NCI-H345 (cell line): ENCODE results near the gene BMERB1.
"Not testable (repeated sequence)": the region's sequence is repeated elsewhere in the genome, so short reads cannot be mapped to it uniquely, and the experiment has no call there.

Source experiments
- DNase-seq: peaks from one replicate; lab custom pipeline; 2025; lab: John Stamatoyannopoulos, UW

BMERB1 gene

GRCh38 chr16:15523939-15524338 is 89.6 kb downstream of the BMERB1 start:
- no peak for DNase-seq

- no peak for DNase-seq
Observed at GRCh38 chr16:15524966-15525365, 90.6 kb downstream of the BMERB1 start.

GRCh38 chr16:15526097-15526496 is 91.7 kb downstream of the BMERB1 start:
- DNase-seq: no peak

- no peak for DNase-seq
Observed at GRCh38 chr16:15526731-15527130, 92.3 kb downstream of the BMERB1 start.

GRCh38 chr16:15529673-15530072 is 95.3 kb downstream of the BMERB1 start:
- no peak for DNase-seq

DNA sequence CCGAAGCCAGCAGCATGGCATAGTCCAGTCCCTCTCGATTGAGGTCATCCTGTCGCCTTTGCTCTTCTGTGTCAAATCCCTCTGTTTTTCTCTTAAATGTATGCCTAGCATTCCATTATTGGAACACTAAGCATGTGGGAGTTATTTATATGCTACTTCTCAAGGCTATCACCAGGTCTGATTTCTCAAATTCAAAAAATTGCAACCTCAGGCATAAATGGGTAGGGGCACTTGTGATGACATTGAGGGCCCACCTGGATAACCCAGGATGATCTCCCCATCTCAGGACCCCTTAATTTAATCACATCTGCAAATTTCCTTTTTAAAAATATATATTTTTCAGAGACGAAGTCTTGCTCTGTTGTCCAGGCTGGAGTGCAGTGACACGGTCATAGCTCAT is 95.7 kb downstream of the BMERB1 start:
- no peak for DNase-seq

DNA sequence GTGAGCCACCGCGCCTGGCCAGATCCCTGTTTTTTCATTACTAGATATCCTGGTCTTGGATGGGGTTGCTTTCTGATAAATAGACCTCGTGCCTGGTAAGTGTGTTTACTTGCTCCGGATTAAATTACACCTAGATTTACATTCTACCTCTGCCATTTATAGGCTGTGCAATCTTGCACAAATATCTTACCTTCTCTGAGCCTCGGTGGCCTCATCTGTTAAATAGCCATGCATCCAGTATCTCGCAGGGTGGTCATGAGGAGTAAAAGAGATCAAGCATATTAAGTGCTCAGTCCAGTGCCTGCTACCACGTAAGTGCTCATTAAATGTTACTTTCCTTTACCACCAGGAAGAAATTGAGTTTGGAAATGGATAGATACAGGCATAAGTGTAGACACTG is 98.4 kb downstream of the BMERB1 start:
- DNase-seq: no peak

DNA sequence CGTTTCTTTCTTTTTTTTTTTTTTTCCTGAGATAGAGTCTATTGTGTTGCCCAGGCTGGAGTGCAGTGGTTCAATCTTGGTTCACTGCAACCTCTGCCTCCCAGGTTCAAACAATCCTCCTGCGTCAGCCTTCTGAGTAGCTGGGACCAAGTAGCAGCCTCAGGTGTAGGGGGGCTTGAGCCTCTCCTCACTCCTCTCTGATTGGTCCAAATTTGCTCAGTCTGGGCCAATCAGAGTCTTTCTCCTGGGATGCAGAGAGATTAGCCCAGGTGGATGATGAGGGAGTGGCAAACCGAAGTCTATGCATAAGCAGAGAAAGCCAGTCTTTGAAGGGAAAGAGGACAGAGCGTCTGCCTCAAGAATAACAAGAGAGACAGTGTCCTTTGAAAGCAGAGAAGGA is 99.0 kb downstream of the BMERB1 start:
- no peak for DNase-seq

DNA sequence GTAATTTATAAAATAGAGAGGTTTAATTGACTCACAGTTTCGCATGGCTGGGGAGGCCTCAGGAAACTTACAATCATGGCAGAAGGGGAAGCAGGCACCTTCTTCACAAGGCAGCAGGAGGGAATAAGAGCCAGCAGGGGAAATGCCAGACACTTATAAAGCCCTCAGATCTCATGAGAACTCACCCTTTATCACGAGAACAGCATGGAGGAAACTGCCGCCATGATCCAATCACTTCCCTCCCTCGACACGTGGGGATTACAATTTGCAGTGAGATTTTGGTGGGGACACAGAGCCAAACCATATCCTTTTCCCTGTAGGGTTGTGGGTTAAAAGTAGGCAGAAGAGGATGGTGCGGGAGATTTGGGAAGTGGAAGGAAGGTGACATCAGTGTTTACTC is 101.4 kb downstream of the BMERB1 start:
- no peak for DNase-seq

DNA sequence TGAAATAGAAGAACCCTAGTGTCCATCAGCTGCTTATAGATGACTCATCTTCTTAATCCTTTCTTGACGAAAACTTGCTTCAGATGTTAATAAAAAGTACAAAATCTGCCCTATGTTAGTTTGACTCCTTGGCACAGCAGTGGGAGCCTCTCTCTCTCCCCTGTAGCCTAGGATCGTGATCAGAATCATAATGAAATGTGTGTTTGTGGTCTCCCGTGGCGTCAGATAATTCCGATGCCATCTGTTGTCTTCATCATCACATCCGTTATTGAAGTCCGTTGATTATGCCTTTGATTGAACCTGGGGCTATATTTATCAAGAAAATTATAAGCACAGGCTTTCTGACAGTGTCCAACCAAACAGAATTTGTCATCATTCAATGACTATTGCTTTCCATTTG is 102.5 kb downstream of the BMERB1 start:
- DNase-seq: no peak

DNA sequence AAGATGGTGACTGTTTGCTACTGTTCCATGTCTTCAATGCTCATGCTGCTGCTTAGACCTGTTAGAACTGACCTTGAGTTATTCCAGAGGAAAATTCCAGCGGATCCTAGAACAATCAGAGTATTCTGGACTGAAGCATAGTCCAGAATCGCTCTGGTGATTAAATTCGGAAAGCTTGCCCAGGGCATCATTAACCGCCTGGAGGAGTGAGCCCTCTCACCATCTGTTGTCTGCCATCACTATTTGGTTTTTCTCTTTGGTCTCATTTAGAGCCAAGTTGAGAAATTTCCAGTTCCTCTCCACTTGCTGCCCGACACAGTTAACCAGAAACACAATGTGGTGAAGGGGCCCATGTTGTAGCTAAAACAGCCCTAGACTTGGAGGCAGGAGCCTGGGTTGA is 104.1 kb downstream of the BMERB1 start:
- DNase-seq: no peak

GRCh38 chr16:15539197-15539596 is 104.8 kb downstream of the BMERB1 start:
- no peak for DNase-seq

DNA sequence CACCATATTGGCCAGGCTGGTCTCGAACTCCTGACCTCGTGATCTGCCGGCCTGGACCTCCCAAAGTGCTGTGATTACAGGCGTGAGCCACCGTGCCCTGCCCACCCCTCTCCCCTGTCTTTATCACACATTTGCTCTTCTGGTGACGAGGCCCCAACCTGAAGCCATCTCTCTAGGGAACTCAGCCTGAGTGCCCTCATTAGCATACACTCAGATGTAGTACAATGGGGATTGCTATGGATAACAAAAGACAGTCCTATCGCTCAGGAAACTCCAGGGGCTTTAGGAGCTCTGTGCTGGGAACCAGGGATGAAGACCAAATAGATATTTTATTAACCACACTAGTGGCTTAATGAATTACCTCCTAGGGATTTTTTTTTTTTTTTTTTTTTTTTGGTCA is 107.9 kb downstream of the BMERB1 start:
- peak; percentile 3 for DNase-seq

- no peak for DNase-seq
Observed at GRCh38 chr16:15542734-15543347, 108.5 kb downstream of the BMERB1 start.

- no peak for DNase-seq
Observed at GRCh38 chr16:15544405-15544804, 110.0 kb downstream of the BMERB1 start.

- no peak for DNase-seq
Observed at GRCh38 chr16:15545544-15545943, 111.2 kb downstream of the BMERB1 start.

DNA sequence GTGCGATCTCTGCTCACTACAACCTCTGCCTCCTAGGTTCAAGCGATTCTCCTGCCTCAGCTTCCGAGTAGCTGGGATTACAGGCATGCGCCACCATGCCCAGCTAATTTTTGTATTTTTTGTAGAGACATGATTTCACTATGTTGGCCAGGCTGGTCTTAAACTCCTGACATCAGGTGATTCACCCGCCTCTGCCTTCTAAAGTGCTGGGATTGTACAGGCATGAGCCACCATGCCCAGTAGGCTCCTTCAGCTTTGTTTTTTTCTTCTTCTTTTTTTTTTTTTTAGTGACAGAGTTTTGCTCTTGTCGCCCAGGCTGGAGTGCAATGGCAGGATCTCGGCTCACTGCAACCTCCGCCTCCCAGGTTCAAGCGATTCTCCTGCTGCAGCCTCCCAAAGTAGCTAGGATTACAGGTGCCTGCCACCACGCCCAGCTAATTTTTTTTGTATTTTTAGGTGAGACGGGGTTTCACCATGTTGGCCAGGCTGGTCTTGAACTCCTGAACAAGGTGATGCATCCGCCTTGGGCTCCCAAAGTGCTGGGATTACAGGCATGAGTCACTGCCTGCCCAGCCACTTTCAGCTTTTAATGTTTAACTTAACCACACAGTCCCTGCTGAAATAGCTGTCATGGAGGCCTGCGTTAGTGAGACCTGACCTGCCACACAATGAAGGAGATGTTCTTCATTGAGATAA is 112.8 kb downstream of the BMERB1 start:
- not testable (repeated sequence) for DNase-seq

DNA sequence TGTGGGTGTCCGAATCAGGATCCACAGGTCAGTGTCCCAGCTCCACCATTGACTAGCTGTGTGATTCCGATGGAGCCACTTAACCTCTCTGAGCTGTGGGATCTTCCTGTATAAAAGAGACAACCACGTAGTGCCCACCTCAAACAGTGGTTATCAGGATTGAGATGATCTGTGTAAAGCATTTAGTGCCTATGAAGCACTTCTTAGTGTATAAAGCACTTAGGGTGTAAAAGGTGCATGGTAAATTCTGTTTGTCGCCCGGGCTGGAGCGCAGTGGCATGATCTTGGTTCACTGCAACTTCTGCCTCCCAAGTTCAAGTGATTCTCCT is 113.3 kb downstream of the BMERB1 start:
- DNase-seq: no peak

DNA sequence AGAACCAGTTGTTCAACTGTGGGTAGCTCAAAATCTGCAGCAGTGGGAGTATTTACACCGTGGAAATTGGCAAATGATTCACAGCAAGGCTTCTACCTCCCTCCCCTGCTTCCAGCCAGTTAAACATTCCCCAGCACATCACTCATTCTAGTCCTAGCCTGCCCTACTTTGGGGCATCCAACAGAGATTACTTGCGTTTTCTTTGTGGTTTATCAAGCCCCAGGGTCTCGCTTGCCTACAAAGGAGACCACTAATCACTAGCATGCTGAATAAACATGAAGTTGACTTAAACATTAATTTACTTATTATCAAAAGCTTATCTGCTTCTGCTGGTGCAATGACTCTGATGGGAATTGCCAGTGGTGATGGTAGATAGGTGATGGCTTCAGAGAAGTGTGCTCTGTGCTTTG is 114.1 kb downstream of the BMERB1 start:
- no peak for DNase-seq

DNA sequence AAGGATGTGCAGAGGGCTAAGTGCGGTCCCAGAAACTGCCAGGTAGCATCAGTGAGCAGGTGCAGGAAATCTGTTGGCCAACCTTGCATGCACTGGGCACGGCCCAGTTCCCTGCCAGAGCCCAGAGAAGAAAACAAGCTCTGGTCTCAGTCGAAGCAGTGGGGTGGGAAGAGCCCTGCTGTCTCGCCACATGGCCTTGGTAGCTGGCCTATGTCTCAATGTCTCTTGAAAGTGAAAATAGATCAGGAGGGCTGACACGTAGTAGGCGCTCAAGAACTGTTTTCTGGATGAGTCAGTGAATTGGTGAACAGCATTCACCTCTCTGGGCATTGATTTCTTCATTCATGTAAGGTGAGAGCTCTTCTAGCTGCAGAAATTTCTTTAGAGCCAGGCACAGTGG is 118.1 kb downstream of the BMERB1 start:
- no peak for DNase-seq

- DNase-seq: no peak
Observed at GRCh38 chr16:15553313-15554088, 119.1 kb downstream of the BMERB1 start.

- DNase-seq: no peak
Observed at GRCh38 chr16:15556130-15556529, 121.7 kb downstream of the BMERB1 start.

DNA sequence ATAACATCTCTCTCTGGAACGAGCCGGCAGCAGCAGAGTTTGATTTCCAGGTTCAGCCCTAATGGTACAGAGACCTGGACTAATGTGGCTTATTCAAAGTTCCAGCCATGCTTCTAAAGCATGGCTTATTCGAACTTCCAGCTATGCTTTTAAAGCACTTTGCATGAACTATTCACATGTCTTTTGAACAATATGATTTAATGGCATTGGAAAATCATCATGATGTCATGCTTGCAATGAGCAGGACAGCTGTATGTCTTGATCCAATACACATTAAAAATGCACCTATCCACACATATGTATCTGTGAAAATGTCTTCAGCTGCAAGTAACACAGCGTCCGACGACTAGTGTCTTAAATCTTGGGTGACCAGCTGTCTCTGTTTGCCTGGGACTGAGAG is 122.9 kb downstream of the BMERB1 start:
- no peak for DNase-seq
